Panc1 (cell line): ENCODE results near the gene SHISA7. TPM values are rescaled to one million over a fixed set of nuclear protein-coding genes. Genes with fewer than 3 reads are reported as not detected.
A peak's percentile ranks its signal among the peaks of the same experiment; 100 is the strongest.

Source experiments
- ATAC-seq: fragments of 200-7000 bp; cut with Tn5 transposase; 2 replicates; pipeline ENCODE4 v1.9.1; 2020; ENCODE audit warnings: mild to moderate bottlenecking, moderate library complexity
- BruUV-seq: library from RNA; stranded (reverse); fragments of 400-500 nt; replicated peaks from 2 replicates; lab custom pipeline; 2021; lab: Mats Ljungman, UMichigan
- CTCF ChIA-PET: fragments of 300-600 bp; sonication (Branson Sonifier 250); formaldehyde crosslinking; loops from one replicate; lab custom pipeline; 2022; ENCODE audit warnings: antibody characterized with exemption; lab: Charles Lee
- POLR2A ChIA-PET: fragments of 300-600 bp; sonication (Branson Sonifier 250); formaldehyde crosslinking; loops from one replicate; lab custom pipeline; 2022; ENCODE audit warnings: antibody characterized with exemption; lab: Charles Lee
- DNase-seq: peaks from one replicate; pipeline ENCODE4 v3.0.0-alpha.2; 2010; ENCODE audit warnings: low read depth, low spot score
- H3K27ac ChIP-seq: 2 replicates; pipeline ENCODE4 v1.5.1; 2011; ENCODE audit warnings: mild to moderate bottlenecking, low read length, inconsistent platforms
- H3K27me3 ChIP-seq: fragments of 200-500 bp; sonication (Bioruptor generic); 2 replicates; pipeline ENCODE4 v1.6.0; 2014; ENCODE audit warnings: low read length, inconsistent platforms; ENCODE audit not compliant: control insufficient read depth, insufficient read depth
- H3K36me3 ChIP-seq: fragments of 200-500 bp; sonication (Bioruptor generic); 2 replicates; pipeline ENCODE4 v1.5.1; 2014; ENCODE audit warnings: inconsistent platforms, mild to moderate bottlenecking, low read length, moderate library complexity; ENCODE audit not compliant: control insufficient read depth, insufficient read depth
- H3K4me1 ChIP-seq: 2 replicates; pipeline ENCODE4 v1.5.1; 2011; ENCODE audit warnings: inconsistent platforms, mild to moderate bottlenecking, low read length, moderate library complexity; ENCODE audit not compliant: control insufficient read depth, insufficient read depth
- H3K4me3 ChIP-seq, 2 experiments: 2 replicates each; pipeline ENCODE4 v1.5.1; 2011 to 2012; ENCODE audit warnings: low read depth in 2 of 2, low read length in 2 of 2, mild to moderate bottlenecking in 2 of 2, inconsistent platforms in 1 of 2, moderate library complexity in 1 of 2
- H3K9me3 ChIP-seq: fragments of 200-500 bp; sonication (Bioruptor generic); 2 replicates; pipeline ENCODE4 v1.5.1; 2014; ENCODE audit warnings: low read depth, mild to moderate bottlenecking, inconsistent platforms, low read length, moderate library complexity; ENCODE audit not compliant: control insufficient read depth, insufficient read depth
- CTCF ChIP-seq: fragments of 450-650 bp; IDR thresholded peaks from 2 replicates; pipeline ENCODE4 v1.5.1; 2017; ENCODE audit warnings: mild to moderate bottlenecking
- POLR2AphosphoS5 ChIP-seq: IDR thresholded peaks from 2 replicates; pipeline ENCODE4 v1.6.1; 2012; ENCODE audit warnings: mild to moderate bottlenecking, low read depth, low read length, moderate library complexity
- REST ChIP-seq, 2 experiments: IDR thresholded peaks; 2 replicates each; pipeline ENCODE4 v1.6.1; 2011 to 2012; ENCODE audit warnings: low read depth in 2 of 2, control low read depth in 1 of 2, low read length in 1 of 2, mild to moderate bottlenecking in 1 of 2, moderate library complexity in 1 of 2; ENCODE audit not compliant: insufficient read depth in 1 of 2
- SIN3A ChIP-seq: IDR thresholded peaks from 2 replicates; pipeline ENCODE4 v1.6.1; 2012; ENCODE audit warnings: low read depth, mild to moderate bottlenecking, low read length, moderate library complexity, borderline replicate concordance; ENCODE audit not compliant: insufficient read depth
- TCF7L2 ChIP-seq: IDR thresholded peaks from 2 replicates; pipeline ENCODE4 v1.6.1; 2011; ENCODE audit warnings: mild to moderate bottlenecking, low read depth, low read length, inconsistent platforms
- in situ Hi-C: cut with HindIII; loops from 2 replicates; pipeline ENCODE4 v1.10.0; 2016; ENCODE audit warnings: low sequenced_read_pairs, low pct_unique_long_range_greater_than_20kb
- intact Hi-C: fragments of 100-400 bp; cut with micrococcal nuclease; formaldehyde crosslinking; loops from one replicate; pipeline ENCODE4 v1.10.0; 2022; ENCODE audit not compliant: unreplicated experiment
- total RNA-seq: library from RNA; stranded (reverse); gene quantifications from one replicate; pipeline ENCODE4 v1.2.1, GENCODE V29; 2021; ENCODE audit not compliant: unreplicated experiment

Gene SHISA7
- total RNA-seq, 1 experiment from 2014 or later, result 0.03 TPM

DNA sequence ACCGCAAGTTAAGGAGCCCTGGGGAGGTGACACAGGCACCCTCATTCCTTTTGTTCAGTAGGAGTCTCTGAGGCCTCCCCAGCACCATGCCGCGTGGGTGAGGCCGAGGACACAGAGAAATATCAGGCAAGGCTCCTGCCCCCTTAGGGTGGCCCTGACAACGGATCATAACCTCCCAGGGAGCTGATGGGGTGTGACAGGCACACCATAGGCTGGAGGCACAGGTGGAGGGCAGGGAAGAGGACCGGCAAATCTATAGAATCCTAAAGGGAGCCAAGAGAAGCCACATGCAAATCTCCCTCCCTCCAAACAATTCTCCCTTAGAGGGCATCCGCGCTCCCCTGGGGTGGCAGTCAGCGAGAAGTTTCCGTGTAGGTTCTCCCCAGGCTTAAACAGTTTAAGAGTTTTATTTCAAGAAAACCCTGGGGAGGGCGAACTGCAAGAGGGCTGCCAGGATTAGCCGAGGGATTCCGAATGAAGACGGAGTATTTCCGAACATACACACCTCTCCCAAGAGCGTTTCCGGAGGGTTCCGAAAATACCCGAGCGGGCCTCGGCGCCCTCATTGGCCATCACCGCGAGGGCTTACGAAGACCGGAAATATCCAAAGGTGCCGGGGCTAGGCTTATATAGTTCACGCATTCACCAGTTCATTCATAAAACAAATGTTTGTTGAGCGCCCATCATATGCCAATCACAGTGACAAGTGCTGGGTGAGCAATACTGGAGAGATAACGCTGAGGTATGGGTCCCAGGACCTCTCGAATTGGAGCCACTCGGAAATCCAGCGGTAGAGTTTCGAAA, 58.0 kb downstream of the SHISA7 start:
- peak overlapping the region; percentile 75 to 98 for H3K4me3 ChIP-seq
- no peaks in the 10 kb centered on the region for H3K27me3 ChIP-seq
- POLR2A ChIA-PET, result interaction anchor here (0.6 to 1.0 kb wide), 2 partner anchors 32 to 47 kb away, joined by 3 read pairs; no protein-coding TSS in a partner anchor
- DNase-seq, result no peak
- peaks cover 22% of the 10 kb centered on the region for H3K36me3 ChIP-seq
- peaks cover 38% of the 10 kb centered on the region for H3K4me1 ChIP-seq
- CTCF ChIA-PET, result interaction anchor here (1.4 kb wide), 1 partner anchor 129 kb away, joined by 5 read pairs; no protein-coding TSS in a partner anchor
- no peaks in the 10 kb centered on the region for H3K9me3 ChIP-seq
- peak; percentile 84 for ATAC-seq
- peak overlapping the region; percentile 97 for H3K27ac ChIP-seq
- BruUV-seq, result TSS peak; percentile 92
- no peak for TF ChIP-seq REST (IDR thresholded peaks at IDR 0.05; ENCODE audit: insufficient read depth in 1 of 2, low read depth in 2 of 2, low read length in 1 of 2)
- no peak for TF ChIP-seq SIN3A
- no peak for TF ChIP-seq TCF7L2
- no peak for TF ChIP-seq CTCF
- TF ChIP-seq POLR2AphosphoS5, result no peak; the same call in 1 of the 2 replicates
- in situ Hi-C loops, result no loop called here
- intact Hi-C loops, result no loop called here

- H3K4me3 ChIP-seq, result peak within 1 kb of the TSS; percentile 75 to 98
- peaks cover 30% of the 10 kb centered on the region for H3K4me1 ChIP-seq
- H3K9me3 ChIP-seq, result no peaks in the 10 kb centered on the region
- no peaks in the 10 kb centered on the region for H3K27me3 ChIP-seq
- peaks cover 22% of the 10 kb centered on the region for H3K36me3 ChIP-seq
- no TSS peak for BruUV-seq
- no peak for DNase-seq
- peak; percentile 28 for ATAC-seq
- CTCF ChIA-PET, result interaction anchor here (0.6 to 1.4 kb wide), 6 partner anchors 70 to 909 kb away, joined by 3 to 7 read pairs (median 6); no protein-coding TSS in a partner anchor
- intact Hi-C loops (no loop called here), in situ Hi-C loops (no loop called here)
- TF ChIP-seq POLR2AphosphoS5 (peak; percentile 17; the same call in 1 of the 2 replicates), SIN3A (no peak)
- POLR2A ChIA-PET, result interaction anchor here (0.6 to 1.4 kb wide), 4 partner anchors 33 to 280 kb away, joined by 3 read pairs; partner anchors contain the start of gene KMT5C
- peak within 1 kb of the TSS; percentile 97 for H3K27ac ChIP-seq
Observed at GRCh38 chr19:55384131-55384919, 58.8 kb downstream of the SHISA7 start, which contains the start of gene TMEM238. TSS of gene TMEM238 (minus strand) at chr19:55384292. CDS start at chr19:55384259, 33 bp downstream.
